Activated CD4-positive, alpha-beta T cell treated with anti-CD3 and anti-CD28 coated beads, Interleukin-2, amount 50 U/mL, for 24 hours (primary cell): Measurements from ENCODE around the gene FAM162A.
"Not testable (repeated sequence)": the region's sequence is repeated elsewhere in the genome, so short reads cannot be mapped to it uniquely, and the experiment has no call there.

ENCODE experiments used
- DNase-seq, 2 donors: peaks; one replicate each; pipeline ENCODE4 v3.0.0-alpha.2; 2020; ENCODE audit warnings: low read depth in 1 of 2, low spot score in 1 of 2

Gene FAM162A

GRCh38 chr3:122416966-122417365, 33.0 kb downstream of the FAM162A start:
- no peak for DNase-seq

DNA sequence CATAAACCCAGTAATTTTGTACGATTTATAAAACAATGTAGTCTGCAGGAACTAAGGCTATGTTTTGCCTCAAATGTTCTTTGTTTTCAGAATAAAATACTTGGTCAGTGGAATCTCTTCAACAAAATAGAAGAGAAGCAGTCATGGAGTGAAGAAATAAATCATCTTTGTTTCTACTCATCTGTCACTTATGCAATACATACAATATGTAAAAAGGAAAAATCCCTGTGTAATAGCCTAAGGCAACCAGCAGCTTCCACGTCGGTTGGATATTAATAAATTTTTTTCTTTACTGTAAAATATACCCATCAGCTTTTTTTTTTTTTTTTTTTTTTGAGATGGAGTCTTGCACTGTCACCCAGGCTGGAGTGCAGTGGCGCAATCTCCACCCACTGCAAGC, 37.1 kb downstream of the FAM162A start:
- DNase-seq = no peak

GRCh38 chr3:122421836-122422235, 37.9 kb downstream of the FAM162A start:
- no peak for DNase-seq

DNA sequence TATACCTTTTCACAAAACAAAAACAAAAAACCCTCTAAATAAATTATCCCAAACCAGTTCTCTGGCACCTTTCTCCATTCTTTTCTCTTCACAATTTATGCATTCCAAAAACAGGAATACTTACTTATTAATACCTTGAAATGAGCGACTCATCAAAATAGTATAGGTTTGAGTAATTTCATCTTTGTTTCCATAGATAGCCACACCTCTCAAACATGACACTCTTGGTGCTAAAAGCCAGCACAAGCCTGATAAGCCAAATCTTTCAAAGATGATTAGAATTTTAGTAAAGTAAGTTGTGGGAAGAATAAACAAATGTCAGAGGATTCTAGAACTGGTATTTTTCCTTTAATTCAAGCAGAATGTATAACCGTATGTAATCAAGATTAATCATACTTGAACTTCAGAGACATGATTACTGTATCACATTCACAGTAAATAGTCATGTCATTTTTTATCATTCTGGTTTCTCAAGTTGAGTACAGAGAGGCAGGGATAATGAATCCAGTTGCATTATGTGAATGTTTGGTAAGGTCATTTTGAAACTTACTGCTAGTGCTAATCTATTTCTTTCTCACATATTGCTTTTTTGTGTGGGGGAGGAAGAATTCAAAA, 44.0 kb downstream of the FAM162A start:
- no peak for DNase-seq

DNA sequence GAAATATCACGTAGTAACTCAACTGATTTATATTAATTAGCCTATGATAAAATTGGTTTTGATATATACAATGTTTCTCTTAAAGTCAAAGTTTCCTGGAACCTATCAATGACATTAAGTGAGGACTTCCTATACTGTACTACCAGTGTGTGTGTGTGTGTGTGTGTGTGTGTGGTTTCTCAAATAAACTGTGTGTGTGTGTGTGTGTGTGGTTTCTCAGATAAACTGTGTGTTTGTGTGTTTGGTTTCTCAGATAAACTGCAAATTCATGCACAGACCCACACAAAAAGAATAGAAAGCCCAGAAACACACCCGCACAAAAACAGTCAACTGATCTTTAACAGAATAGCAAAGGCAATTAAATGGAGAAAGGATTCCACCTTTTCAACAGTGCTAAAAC, 46.4 kb downstream of the FAM162A start:
- no peak for DNase-seq

DNA sequence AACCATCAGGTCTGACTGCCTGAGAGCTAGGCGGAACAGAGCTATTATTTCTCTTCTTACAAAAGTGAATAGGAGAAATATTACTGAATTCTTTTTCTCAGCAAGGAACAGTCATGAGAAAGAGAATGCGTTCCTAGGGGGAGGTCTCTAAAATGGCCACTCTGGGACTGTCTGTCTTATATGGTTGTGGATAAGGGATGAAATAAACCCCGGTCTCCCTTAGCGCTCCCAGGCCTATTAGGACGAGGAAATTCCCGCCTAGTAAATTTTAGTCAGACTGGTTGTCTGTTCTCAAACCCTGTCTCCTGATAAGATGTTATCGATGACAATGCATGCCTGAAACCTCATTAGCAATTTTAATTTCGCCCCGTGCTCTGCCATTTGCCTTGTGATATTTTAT, 52.0 kb downstream of the FAM162A start:
- no peak for DNase-seq

GRCh38 chr3:122443090-122443489, 59.1 kb downstream of the FAM162A start:
- DNase-seq = no peak

- DNase-seq = not testable (repeated sequence)
Observed at GRCh38 chr3:122443762-122444490, 59.9 kb downstream of the FAM162A start.

DNA sequence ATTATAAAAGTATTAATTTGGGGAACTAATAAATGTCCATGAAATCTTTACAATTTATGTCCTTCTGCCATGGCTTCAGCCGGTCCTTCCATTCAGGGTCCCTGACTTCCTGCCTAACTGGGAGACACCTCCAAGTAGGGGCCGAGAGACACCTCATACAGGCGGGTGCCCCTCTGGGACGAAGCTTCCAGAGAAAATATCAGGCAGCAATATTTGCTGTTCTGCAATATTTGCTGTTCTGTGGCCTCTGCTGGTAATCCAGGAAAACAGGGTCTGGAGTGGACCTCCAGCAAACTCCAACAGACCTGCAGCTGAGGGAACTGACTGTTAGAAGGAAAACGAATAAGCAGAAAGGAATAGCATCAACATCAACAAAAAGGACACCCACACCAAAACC, 60.5 kb downstream of the FAM162A start:
- DNase-seq = not testable (repeated sequence)

DNA sequence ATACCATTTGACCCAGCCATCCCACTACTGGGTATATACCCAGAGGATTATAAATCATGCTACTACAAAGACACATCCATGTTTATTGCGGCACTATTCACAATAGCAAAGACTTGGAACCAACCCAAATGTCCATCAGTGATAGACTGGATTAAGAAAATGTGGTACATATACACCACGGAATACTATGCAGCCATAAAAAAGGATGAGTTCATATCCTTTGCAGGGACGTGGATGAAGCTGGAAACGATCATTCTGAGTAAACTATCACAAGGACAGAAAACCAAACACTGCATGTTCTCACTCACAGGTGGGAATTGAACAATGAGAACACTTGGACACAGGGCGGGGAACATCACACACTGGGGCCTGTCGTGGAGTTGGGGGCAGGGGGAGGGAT, 64.2 kb downstream of the FAM162A start:
- not testable (repeated sequence) for DNase-seq

- DNase-seq = no peak
Observed at GRCh38 chr3:122451371-122451770, 67.4 kb downstream of the FAM162A start.

GRCh38 chr3:122456074-122456473, 72.1 kb downstream of the FAM162A start:
- DNase-seq = no peak

DNA sequence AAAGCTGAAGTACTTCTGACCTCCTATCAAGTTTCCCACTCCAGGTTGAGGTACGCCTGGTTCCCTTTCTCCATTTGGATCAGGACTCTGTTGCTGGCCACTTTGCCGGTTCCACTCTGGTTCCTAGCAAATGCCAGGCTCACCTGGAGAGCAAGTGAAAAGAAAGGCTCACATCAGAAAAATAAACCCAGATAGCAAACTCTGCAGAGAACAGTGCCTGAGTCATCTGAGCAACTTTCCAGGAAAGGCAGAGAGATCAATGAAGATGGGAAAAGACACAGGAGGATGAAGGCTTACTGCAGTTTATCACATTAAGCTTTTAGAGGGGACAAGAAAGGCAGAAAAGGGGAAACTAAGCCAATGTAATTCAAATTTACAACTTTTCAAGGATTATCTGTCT, 73.7 kb downstream of the FAM162A start:
- no peak for DNase-seq

GRCh38 chr3:122458992-122459391, 75.0 kb downstream of the FAM162A start:
- DNase-seq = no peak

DNA sequence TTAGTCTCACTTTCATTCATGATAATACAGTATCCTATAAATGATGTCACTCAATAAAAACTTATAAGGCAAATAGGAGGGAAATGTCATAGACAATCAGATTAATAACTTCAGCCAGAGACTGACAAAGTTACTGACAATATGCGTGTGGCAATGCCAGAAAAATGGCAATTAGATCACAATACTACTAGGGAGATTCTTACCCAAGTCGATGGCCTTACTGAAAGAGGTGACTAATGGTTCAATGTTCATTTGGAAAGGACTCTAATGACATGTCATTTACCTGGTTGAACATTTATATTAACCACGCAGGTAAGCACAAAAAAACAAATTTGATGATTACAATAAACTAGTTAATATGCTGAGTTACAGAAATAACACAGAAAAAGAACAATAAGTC, 77.8 kb downstream of the FAM162A start:
- DNase-seq = no peak
